Skeletal muscle tissue (tissue), 4 donors: ENCODE measurements around the gene GLDN. TPM values are rescaled to one million over a fixed set of nuclear protein-coding genes. Genes with fewer than 3 reads are reported as not detected.
"Not testable (repeated sequence)": the region's sequence is repeated elsewhere in the genome, so short reads cannot be mapped to it uniquely, and the experiment has no call there.

Experiments
- H3K27ac ChIP-seq: one replicate; pipeline ENCODE4 v1.7.0; 2013; ENCODE audit warnings: mild to moderate bottlenecking, low read depth, low read length, inconsistent platforms
- H3K27me3 ChIP-seq, 3 donors: one replicate each; pipeline ENCODE4 v1.7.0; 2013; ENCODE audit warnings: low read length in 3 of 3; ENCODE audit not compliant: control insufficient read depth in 3 of 3, insufficient read depth in 3 of 3
- H3K36me3 ChIP-seq, 3 donors: one replicate each; pipeline ENCODE4 v1.7.0; 2013; ENCODE audit warnings: low read length in 3 of 3; ENCODE audit not compliant: control insufficient read depth in 3 of 3, insufficient read depth in 3 of 3
- H3K4me1 ChIP-seq, 3 donors: one replicate each; pipeline ENCODE4 v1.7.0; 2013; ENCODE audit warnings: low read length in 3 of 3, mild to moderate bottlenecking in 3 of 3; ENCODE audit not compliant: control insufficient read depth in 3 of 3, insufficient read depth in 3 of 3
- H3K4me3 ChIP-seq, 3 donors: one replicate each; pipeline ENCODE4 v1.7.0; 2013; ENCODE audit warnings: low read length in 3 of 3
- H3K9ac ChIP-seq, 3 donors: one replicate each; pipeline ENCODE4 v1.7.0; 2013; ENCODE audit warnings: low read length in 3 of 3, mild to moderate bottlenecking in 3 of 3, moderate library complexity in 2 of 3, low read depth in 1 of 3
- H3K9me3 ChIP-seq, 3 donors: one replicate each; pipeline ENCODE4 v1.7.0; 2013; ENCODE audit warnings: low read length in 3 of 3; ENCODE audit not compliant: control insufficient read depth in 3 of 3
- total RNA-seq: library from RNA; depleted of rRNA; stranded (reverse); fragments of >200 nt; gene quantifications from one replicate; pipeline ENCODE4 v1.2.3, GENCODE V29; 2014
- donor health status: Osteomylitis.

The GLDN gene
- total RNA-seq, 1 donor from 2014 or later, result 3.7 TPM

DNA sequence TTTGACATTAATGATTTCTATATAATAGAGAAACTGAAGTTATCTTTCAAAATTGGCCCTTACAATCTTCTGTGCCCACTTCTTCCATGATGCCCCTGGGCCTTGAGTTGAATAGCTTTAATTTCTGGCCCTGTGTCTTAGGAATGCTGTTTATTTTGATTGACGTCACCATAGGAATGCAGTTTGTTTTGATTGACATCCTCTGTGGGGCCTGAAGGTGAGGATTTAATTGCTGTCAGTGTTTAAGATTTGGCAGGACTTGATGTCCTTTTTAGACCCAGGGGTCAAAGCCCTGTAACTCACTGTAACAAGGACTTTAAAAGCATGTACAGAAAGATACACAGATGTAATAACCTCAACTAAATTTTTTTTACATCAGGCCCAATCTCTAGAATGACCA lies 83.3 kb downstream of the GLDN start:
- Histone ChIP-seq H3K27me3 (no peaks in the 10 kb centered on the region), H3K9ac (no peak overlapping the region), H3K4me3 (no peak overlapping the region), H3K4me1 (no peaks in the 10 kb centered on the region), H3K9me3 (no peaks in the 10 kb centered on the region), H3K27ac (no peak overlapping the region), H3K36me3 (no peaks in the 10 kb centered on the region)

- no peaks in the 10 kb centered on the region for H3K4me1 ChIP-seq
- no peak overlapping the region for H3K4me3 ChIP-seq
- no peak overlapping the region for H3K9ac ChIP-seq
- no peak overlapping the region for H3K27ac ChIP-seq
- no peaks in the 10 kb centered on the region for H3K36me3 ChIP-seq
- H3K9me3 ChIP-seq, result no peaks in the 10 kb centered on the region
- H3K27me3 ChIP-seq, result no peaks in the 10 kb centered on the region
These were observed 84.1 kb downstream of the GLDN start for GRCh38 chr15:51425517-51426040.

DNA sequence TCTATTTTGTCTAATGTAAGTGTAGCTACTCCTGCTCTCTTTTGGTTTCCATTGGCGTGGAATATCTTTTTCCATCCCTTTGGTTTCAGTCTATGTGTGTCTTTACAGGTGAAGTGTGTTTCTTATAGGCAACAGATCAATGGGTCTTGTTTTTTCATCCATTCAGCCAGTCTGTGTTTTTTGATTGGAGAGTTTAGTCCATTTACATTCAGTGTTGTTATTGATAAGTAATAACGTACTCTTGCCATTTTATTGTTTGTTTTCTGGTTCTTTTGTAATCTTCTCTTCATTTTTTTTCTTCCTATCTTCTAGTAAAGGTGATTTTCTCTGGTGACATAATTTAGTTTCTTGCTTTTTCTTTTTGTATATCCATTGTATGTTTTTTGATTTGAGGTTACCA lies 97.1 kb downstream of the GLDN start:
- Histone ChIP-seq H3K4me1 (no peaks in the 10 kb centered on the region), H3K27ac (no peak overlapping the region), H3K4me3 (no peak overlapping the region), H3K27me3 (no peaks in the 10 kb centered on the region), H3K9ac (no peak overlapping the region), H3K9me3 (no peaks in the 10 kb centered on the region), H3K36me3 (no peaks in the 10 kb centered on the region)

GRCh38 chr15:51443282-51443914 lies 101.9 kb downstream of the GLDN start:
- Histone ChIP-seq H3K4me1 (no peaks in the 10 kb centered on the region), H3K9me3 (no peaks in the 10 kb centered on the region), H3K27me3 (no peaks in the 10 kb centered on the region), H3K27ac (no peak overlapping the region), H3K4me3 (no peak overlapping the region), H3K36me3 (no peaks in the 10 kb centered on the region), H3K9ac (no peak overlapping the region)

GRCh38 chr15:51444112-51444511 lies 102.7 kb downstream of the GLDN start:
- no peak overlapping the region for H3K4me3 ChIP-seq
- no peaks in the 10 kb centered on the region for H3K27me3 ChIP-seq
- H3K9ac ChIP-seq, result no peak overlapping the region
- peaks cover 0 to 4% (median 2%) of the 10 kb centered on the region in 3 donors for H3K36me3 ChIP-seq
- no peaks in the 10 kb centered on the region for H3K4me1 ChIP-seq
- no peaks in the 10 kb centered on the region for H3K9me3 ChIP-seq
- H3K27ac ChIP-seq, result no peak overlapping the region

DNA sequence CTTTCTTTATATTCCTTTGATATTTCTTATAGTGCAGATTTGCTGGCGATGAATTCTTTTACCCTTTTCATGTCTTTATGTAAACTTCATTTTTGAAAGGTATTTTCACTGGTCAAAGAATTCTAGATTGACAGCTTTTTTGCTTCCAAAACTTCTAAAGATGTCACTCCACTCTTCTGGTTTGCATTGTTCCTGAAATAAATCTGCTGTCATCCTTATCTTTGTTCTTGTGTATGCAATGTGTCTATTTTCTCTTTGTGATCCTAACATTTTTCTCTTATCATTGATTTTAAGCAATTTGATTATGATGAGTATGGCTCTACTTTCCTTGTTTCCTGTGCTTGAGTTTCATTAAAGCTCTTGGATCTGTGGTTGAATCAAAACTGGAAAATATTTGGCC lies 103.4 kb downstream of the GLDN start:
- Histone ChIP-seq H3K4me1 (no peaks in the 10 kb centered on the region), H3K9ac (no peak overlapping the region), H3K4me3 (no peak overlapping the region), H3K9me3 (no peaks in the 10 kb centered on the region), H3K27me3 (no peaks in the 10 kb centered on the region), H3K36me3 (peaks cover 0 to 11% (median 4%) of the 10 kb centered on the region in 3 donors), H3K27ac (no peak overlapping the region)

- not testable (repeated sequence) for H3K9me3 ChIP-seq, H3K4me3 ChIP-seq, H3K27me3 ChIP-seq, H3K27ac ChIP-seq, H3K9ac ChIP-seq, H3K4me1 ChIP-seq
- H3K36me3 ChIP-seq, result peaks cover 2 to 12% (median 4%) of the 10 kb centered on the region in 3 donors
These were observed 104.7 kb downstream of the GLDN start for GRCh38 chr15:51446029-51446744.

DNA sequence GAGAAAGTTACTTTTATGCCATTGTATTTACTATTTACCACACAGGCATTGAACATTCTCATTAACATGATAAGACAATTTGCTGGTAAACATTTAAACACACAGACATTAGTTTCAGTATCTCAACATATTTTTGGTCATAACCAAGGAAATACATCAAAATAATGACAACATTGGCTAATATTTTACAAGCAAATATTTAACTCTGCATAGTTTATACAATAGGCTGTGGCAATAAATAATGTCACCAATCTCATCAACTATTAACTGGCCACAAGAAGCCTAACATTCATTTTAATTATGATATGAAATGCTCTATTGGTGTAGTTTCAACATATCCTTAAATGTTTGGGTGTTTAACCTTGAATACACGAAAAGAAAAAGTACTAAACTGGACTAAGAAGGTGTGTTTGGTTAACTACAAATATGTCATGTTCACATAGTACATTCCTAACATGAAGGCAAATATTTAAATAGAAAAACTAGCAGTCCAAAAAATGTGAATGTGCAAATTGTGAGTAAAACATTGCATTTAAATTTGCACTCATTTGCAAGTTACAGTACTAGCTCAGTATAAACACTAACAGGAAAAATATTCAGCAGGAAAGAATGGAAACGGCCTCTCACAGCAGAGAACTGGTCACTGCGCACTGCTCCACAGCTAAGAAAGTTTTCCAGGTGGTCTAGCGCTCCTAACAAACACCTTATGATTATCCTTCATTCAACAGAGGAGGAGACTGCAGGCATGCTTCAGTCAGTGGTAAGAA lies 106.6 kb downstream of the GLDN start:
- Histone ChIP-seq H3K9me3 (no peaks in the 10 kb centered on the region), H3K36me3 (peaks cover 2 to 12% (median 4%) of the 10 kb centered on the region in 3 donors), H3K27me3 (no peaks in the 10 kb centered on the region), H3K9ac (no peak overlapping the region), H3K27ac (no peak overlapping the region), H3K4me3 (no peak overlapping the region), H3K4me1 (no peaks in the 10 kb centered on the region)

DNA sequence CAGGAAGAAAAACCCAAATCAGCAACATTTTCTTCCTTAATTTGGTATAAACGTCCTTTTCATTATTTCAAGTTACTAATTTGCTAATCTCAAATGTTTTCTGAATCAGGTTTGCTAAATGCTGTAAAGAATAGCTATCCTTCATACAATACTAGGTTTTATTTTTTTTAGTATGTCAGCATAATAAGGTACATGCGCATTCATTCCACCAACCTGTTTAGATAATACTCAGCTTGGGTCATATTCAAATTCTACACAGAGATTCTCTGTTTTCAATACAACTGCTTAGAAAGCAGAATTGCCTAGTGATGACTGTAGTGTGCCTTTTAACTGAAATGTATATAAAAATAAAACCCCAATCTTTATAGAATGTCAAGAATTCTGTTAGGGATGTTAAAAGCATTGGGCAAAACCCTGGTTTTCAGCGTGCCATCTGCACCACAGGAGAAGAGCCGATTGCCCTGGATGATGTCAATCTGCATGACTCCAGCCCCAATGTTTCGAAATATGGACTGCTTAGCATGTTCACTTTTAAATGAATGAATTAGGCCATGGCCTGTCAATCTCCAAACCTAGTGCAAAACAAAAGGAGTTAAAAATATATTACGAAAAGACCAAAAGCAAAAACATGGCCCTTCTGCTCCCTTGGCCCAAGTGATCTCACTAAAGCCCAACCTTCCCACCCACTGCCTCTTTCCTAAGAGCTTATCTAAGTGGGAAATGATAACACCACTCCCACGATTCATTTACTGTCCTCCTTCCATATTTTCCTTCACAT lies 107.4 kb downstream of the GLDN start:
- Histone ChIP-seq H3K4me3 (no peak overlapping the region), H3K9me3 (no peaks in the 10 kb centered on the region), H3K27me3 (no peaks in the 10 kb centered on the region), H3K4me1 (no peaks in the 10 kb centered on the region), H3K27ac (no peak overlapping the region), H3K9ac (no peak overlapping the region), H3K36me3 (peaks cover 2 to 12% (median 4%) of the 10 kb centered on the region in 3 donors)
